HUDEP-2 (cell line): Measurements from ENCODE around the gene DHX34.
"Not testable (repeated sequence)": the region's sequence is repeated elsewhere in the genome, so short reads cannot be mapped to it uniquely, and the experiment has no call there.

Experiments
- DNase-seq, 76 experiments: peaks; one replicate each; lab custom pipeline; 2025; ENCODE audit not compliant: unreplicated experiment in 76 of 76; lab: John Stamatoyannopoulos, UW

Gene DHX34

GRCh38 chr19:47348819-47349795 is at the start of gene DHX34:
DHX34 (plus strand) TSS chr19:47349315; CDS start chr19:47353031, 3,716 bp downstream.
- peak in 75 of 76 experiments; percentile 91 to 100 (median 99) for DNase-seq

- not testable (repeated sequence) for DNase-seq
Measured at GRCh38 chr19:47300867-47301266, 48.2 kb upstream of the DHX34 start.

DNA sequence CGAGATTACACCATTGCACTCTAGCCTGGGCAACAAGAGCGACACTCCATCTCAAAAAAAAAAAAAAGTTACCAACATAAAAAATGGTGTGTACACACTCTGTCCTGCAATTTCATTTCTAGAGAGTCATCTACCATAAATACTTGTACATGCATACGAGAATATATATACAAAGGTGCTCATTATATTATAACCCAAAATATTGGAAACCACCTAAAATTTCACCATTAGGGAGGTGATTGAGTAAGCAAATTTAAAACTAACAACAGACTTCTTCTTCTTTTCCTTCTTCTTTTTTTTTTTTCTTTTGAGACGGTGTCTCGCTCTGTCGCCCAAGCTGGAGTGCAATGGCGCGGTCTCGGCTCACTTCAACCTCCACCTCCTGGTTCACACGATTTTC is 46.9 kb upstream of the DHX34 start:
- no peak for DNase-seq

GRCh38 chr19:47303966-47304365 is 45.1 kb upstream of the DHX34 start:
- DNase-seq, result no peak

DNA sequence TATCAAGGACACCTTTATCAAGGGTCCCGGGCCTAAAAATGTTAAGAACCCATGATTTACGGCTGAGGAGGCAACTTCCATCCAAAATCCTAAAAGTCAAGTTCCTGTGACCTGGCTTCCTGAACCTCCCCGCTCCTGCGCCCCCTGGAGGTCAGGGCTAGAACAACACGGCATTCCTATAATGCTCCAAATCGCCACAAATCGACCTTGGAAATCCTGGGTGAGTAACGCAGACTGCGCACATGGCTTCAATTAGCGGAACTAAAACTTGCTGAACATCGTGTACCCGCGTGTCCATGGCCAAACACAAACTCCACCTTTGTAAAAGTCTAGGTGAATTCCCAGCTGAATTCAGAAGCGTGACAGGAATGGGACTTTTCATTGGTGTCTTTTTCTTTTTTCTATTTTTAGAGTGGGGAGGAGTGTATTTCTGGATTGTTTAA is 43.8 kb upstream of the DHX34 start:
- peak in 52 of 76 experiments; percentile 9 to 63 (median 37) for DNase-seq

DNA sequence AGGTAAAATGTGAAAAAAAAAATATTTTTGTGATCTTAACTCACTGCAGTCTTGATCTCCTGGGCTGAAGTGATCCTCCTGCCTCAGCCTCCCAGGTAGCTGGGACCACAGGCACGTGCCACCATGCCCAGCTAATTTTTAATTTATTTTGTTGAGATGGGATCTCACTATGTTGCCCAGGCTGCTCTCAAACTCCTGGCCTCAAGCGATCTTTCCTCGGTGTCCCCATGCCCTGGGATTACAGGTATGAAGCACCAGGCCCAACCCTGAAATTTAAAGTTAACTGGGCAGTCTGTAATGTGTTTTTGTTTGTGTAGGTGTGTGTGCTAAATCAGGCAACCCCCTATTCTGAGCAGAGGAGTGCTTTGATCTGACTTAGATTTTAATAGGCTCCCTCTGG is 42.8 kb upstream of the DHX34 start:
- no peak for DNase-seq

- DNase-seq, result no peak
Measured at GRCh38 chr19:47309038-47309437, 40.1 kb upstream of the DHX34 start.

DNA sequence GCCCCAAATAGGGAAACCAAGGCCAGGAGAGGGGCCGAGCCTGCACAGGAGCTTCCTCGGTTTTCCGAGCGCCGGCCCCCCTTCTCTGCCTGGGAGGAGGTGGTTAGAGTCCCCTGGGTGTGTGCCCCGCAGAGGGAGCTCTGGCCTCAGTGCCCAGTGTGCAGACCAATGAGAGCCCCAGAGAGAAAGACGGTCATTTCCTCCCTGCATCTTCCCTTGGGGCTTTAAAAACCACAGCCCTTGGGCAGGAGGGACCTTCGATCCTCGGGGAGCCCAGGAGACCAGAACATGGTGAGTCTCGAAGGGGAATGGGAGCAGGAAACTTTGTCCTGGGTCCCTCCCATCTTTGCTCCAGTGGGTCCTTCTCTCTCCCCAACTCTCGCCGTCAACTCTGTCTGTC is 39.5 kb upstream of the DHX34 start, which contains the start of gene C5AR1:
C5AR1 (plus strand) TSS at position 254 of the 400 bp plus-strand sequence; CDS start at position 289, 35 bp downstream.
- DNase-seq, result peak in 5 of 76 experiments; percentile 6 to 19 (median 10)

DNA sequence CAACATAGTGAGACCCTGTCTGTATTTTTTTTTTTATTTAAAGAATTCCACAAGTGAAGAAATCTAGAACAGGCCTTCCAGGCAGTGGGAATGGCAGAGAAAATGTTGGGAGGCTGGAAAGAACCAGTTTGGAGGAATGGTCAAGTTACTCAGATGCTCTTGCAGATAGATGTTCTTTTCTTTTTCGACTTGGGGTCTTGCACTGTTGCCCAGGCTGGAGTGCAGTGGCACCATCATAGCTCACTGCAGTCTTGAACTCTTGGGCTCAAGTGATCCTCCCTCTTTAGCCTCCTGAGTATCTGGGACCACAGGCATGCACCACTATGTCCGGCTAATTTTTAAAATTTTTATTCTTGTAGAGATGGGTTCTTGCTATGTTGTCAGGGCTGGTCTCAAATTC is 38.8 kb upstream of the DHX34 start:
- no peak for DNase-seq

DNA sequence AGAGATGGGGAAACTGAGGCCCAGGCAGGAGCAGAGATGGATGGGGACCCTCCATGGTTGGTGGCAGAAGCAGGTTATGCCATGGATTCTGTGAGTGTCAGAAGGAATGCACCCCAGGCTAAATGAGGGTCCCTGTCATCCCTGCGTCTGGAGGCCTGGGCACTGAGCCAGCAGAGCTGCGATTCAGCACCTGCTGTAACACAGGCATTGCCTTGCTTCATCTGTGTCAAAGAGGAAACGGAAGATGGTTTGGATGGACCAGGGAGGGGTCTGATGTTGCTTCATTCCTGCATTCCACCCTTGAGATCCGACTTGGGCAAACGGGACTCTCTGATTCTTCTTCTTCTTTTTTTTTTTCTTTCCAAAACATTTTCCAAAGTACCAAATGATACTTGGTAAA is 38.3 kb upstream of the DHX34 start:
- no peak for DNase-seq

DNA sequence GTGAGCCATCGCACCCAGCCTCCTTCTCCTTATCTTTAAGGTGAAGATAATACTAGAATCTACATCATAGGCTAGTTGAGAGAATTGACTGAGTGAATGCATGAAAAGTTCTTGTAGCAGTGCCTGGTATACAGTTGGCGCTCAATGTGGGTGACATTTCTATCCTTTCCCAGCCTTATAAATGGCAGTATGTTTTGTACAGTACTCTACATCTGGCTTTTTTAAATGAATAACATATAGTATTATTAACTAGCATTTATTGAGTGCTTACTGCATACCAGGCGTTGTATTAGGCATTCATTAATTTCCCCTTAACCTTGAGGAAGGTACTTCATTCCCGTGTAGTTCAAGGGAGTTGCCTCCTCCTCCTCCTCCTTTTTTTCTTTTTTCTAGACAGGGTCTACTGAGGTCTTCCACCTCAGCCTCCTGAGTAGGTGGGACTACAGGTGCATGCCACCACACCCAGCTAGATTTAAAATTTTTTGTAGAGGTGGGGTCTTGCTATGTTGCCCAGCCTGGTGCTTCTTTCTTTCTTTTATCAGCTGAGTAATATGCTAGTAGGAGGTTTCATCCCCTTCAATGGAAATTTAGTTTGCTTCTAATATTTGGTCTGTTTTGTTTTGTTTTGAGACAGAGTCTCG is 36.6 kb upstream of the DHX34 start:
- DNase-seq, result no peak

DNA sequence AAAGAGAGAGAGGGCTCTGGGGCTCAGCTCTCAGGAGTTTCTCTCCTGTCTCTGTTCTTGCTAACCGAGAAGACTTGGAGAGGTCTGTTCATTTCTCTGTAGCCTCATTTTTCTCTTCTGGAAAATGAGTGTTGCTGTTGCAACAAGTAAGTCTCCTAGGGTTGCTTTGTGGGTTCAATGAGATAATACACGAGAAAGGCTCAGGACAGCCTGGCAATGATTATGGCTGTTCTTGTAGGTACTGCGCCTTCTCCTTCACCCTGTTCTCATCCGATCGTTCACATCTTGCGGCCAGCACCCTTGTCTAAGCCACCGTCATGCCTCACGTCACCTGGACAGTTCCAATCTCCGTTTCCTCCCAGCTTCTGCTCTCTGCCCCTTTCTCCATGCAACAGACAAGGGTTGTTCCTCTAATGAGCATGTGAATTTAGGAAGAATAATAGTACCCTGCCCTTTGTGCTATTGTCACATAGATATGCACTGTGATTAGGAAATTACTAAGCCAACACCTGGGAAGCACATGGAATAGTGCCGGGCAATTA is 35.3 kb upstream of the DHX34 start:
- DNase-seq, result no peak

- DNase-seq, result peak in 64 of 76 experiments; percentile 12 to 83 (median 50)
Measured at GRCh38 chr19:47315125-47315821, 33.8 kb upstream of the DHX34 start.

- DNase-seq, result no peak
Measured at GRCh38 chr19:47316513-47316912, 32.6 kb upstream of the DHX34 start.

DNA sequence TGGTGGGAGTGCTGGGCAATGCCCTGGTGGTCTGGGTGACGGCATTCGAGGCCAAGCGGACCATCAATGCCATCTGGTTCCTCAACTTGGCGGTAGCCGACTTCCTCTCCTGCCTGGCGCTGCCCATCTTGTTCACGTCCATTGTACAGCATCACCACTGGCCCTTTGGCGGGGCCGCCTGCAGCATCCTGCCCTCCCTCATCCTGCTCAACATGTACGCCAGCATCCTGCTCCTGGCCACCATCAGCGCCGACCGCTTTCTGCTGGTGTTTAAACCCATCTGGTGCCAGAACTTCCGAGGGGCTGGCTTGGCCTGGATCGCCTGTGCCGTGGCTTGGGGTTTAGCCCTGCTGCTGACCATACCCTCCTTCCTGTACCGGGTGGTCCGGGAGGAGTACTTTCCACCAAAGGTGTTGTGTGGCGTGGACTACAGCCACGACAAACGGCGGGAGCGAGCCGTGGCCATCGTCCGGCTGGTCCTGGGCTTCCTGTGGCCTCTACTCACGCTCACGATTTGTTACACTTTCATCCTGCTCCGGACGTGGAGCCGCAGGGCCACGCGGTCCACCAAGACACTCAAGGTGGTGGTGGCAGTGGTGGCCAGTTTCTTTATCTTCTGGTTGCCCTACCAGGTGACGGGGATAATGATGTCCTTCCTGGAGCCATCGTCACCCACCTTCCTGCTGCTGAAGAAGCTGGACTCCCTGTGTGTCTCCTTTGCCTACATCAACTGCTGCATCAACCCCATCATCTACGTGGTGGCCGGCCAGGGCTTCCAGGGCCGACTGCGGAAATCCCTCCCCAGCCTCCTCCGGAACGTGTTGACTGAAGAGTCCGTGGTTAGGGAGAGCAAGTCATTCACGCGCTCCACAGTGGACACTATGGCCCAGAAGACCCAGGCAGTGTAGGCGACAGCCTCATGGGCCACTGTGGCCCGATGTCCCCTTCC is 28.9 kb upstream of the DHX34 start:
- no peak for DNase-seq

GRCh38 chr19:47321630-47322029 is 27.5 kb upstream of the DHX34 start:
- no peak for DNase-seq

GRCh38 chr19:47322058-47322457 is 27.1 kb upstream of the DHX34 start:
- no peak for DNase-seq

DNA sequence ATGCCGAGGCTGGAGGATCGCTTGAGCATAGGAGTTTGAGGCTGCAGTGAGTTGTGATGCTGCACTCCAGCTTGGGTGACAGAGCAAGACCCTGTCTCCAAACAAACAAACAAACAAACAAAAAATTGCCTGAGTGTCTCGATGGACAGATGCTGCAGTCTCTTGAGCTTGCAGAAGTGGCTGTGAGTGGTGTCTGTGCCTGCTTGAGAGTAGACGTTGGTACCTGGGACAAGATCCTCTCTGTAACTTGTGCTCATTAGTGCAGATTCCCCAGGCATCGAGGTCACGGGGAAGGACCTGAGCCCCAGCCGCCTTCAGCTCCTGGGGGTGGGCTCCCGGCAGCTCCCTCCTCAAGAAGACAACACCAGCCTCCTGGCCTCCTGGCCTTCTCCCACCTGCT is 25.7 kb upstream of the DHX34 start:
- no peak for DNase-seq

- DNase-seq, result no peak
Measured at GRCh38 chr19:47323872-47324271, 25.2 kb upstream of the DHX34 start.

DNA sequence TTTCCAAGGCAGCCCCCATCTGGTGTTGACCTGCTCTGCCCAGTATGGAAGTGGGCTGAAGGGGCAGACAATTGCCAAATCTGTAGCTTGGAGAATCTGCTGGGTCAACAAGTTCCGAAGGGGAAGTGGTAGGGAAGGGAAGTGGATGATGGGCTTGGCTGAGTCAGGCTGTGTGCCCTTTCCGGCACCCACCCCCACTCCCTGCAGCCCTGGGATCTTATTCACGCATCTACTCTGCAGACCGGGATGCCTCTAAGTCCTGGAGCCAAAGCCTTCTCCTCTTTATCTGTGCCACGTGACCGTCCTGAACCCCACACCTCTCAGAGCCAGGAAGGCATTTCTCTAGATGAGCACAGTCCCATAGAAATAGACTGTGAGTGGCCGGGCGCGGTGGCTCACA is 24.6 kb upstream of the DHX34 start:
- no peak for DNase-seq
